Measurements from ENCODE around the gene ZNF101.

Gene ZNF101

GRCh38 chr19:19642506-19643157 lies 26.0 kb upstream of the ZNF101 start:
- DNase-seq (ENCODE audit: low read depth, low spot score): peak; percentile 65

- peak; percentile 91 for DNase-seq (ENCODE audit: low read depth, low spot score)
These were observed 25.2 kb upstream of the ZNF101 start, which contains the start of gene GMIP for GRCh38 chr19:19643158-19644053. GMIP (minus strand) TSS chr19:19643657; CDS start chr19:19643529, 128 bp downstream.

GRCh38 chr19:19644054-19644388 lies 24.6 kb upstream of the ZNF101 start:
- DNase-seq (ENCODE audit: low read depth, low spot score): no peak

GRCh38 chr19:19645233-19645870 lies 23.3 kb upstream of the ZNF101 start:
- DNase-seq (ENCODE audit: low read depth, low spot score): no peak

- DNase-seq (ENCODE audit: low read depth, low spot score): no peak
These were observed 21.4 kb upstream of the ZNF101 start for GRCh38 chr19:19647037-19647835.

GRCh38 chr19:19649155-19649554 lies 19.5 kb upstream of the ZNF101 start:
- no peak for DNase-seq (ENCODE audit: low read depth, low spot score)

GRCh38 chr19:19649580-19649995 lies 19.1 kb upstream of the ZNF101 start:
- no peak for DNase-seq (ENCODE audit: low read depth, low spot score)

- no peak for DNase-seq (ENCODE audit: low read depth, low spot score)
These were observed 18.3 kb upstream of the ZNF101 start for GRCh38 chr19:19650331-19650730.

- DNase-seq (ENCODE audit: low read depth, low spot score): no peak
These were observed 17.6 kb upstream of the ZNF101 start for GRCh38 chr19:19651076-19651475.

GRCh38 chr19:19652482-19653295 lies 15.9 kb upstream of the ZNF101 start:
- DNase-seq (ENCODE audit: low read depth, low spot score): no peak

- DNase-seq (ENCODE audit: low read depth, low spot score): no peak
These were observed 15.0 kb upstream of the ZNF101 start for GRCh38 chr19:19653597-19654147.

- DNase-seq (ENCODE audit: low read depth, low spot score): no peak
These were observed 14.2 kb upstream of the ZNF101 start for GRCh38 chr19:19654441-19654840.

GRCh38 chr19:19655051-19655594 lies 13.5 kb upstream of the ZNF101 start:
- DNase-seq (ENCODE audit: low read depth, low spot score): no peak

- DNase-seq (ENCODE audit: low read depth, low spot score): no peak
These were observed 12.8 kb upstream of the ZNF101 start for GRCh38 chr19:19655641-19656343.

GRCh38 chr19:19656451-19657396 lies 11.9 kb upstream of the ZNF101 start:
- no peak for DNase-seq (ENCODE audit: low read depth, low spot score)

GRCh38 chr19:19657397-19657783 lies 11.2 kb upstream of the ZNF101 start:
- DNase-seq (ENCODE audit: low read depth, low spot score): no peak

GRCh38 chr19:19659646-19660245 lies 8.9 kb upstream of the ZNF101 start:
- DNase-seq (ENCODE audit: low read depth, low spot score): no peak

GRCh38 chr19:19661141-19661674 lies 7.4 kb upstream of the ZNF101 start:
- DNase-seq (ENCODE audit: low read depth, low spot score): no peak
